Peyer's patch (tissue), 4 donors: ENCODE results near the gene IL34.

Experiments
- POLR2A ChIP-seq, 2 donors: fragments of 450-650 bp; IDR thresholded peaks; one replicate each; pipeline ENCODE4 v1.5.1; 2017; ENCODE audit warnings: antibody characterized with exemption in 2 of 2, mild to moderate bottlenecking in 2 of 2, moderate library complexity in 2 of 2
- TF ChIP-seq, protein P1 (sequence below), 6 experiments: fragments of 450-650 bp in 4 of 6; fragments of 200-600 bp in 2 of 6; sonication (generic) in 1 of 6; IDR thresholded peaks; one replicate each; pipeline ENCODE4 v1.5.1; 2017 to 2019; ENCODE audit warnings: antibody characterized with exemption in 6 of 6, mild to moderate bottlenecking in 3 of 6, moderate library complexity in 1 of 6

DNA sequence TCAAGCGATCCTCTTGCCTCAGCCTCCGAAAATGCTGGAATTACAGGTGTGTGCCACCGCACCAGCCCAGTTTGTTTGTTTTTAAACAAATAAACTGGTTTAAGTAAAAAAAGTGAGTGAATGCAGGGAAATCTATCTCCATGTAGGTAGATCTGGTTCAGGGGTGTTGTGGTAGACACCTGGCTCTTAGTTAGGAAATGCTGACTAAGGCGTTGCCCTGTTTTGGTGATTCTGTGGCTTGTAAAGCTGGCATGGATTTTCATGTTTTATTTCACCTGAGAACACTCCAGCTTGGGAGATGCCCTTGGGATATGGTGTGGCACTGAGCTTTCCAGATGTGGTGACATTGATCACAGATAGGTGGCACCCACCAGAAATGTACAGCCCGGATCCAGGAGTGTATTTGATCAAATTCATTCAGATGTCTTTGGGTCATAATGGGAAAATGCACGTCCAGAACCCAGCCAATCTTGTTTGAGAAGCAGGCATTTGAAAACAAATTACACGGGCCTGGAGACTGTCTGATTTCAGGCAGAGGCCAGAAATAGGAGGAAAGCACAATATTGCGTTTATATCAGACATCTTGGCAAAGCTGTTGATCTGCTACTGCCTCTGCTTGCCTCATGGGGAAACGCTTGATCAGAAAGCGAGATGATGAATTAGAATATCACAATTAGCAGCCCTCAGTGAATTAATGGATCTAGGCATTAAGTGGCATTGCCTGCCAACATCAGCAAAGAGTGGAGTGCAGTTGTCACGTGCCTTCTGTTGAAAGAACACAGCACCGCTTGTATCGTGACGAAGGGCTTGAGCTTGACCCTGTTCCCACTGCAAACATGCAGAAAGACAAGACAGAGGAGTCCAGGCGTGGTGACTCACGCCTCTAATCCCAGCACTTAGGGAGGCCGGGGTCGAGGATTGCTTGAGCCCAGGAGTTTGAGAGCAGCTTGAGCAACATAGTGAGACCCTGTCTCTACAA, 7.3 kb upstream of the IL34 start:
- no peak for TF ChIP-seq POLR2A (IDR thresholded peaks at IDR 0.05)
- TF ChIP-seq, protein P1, sequence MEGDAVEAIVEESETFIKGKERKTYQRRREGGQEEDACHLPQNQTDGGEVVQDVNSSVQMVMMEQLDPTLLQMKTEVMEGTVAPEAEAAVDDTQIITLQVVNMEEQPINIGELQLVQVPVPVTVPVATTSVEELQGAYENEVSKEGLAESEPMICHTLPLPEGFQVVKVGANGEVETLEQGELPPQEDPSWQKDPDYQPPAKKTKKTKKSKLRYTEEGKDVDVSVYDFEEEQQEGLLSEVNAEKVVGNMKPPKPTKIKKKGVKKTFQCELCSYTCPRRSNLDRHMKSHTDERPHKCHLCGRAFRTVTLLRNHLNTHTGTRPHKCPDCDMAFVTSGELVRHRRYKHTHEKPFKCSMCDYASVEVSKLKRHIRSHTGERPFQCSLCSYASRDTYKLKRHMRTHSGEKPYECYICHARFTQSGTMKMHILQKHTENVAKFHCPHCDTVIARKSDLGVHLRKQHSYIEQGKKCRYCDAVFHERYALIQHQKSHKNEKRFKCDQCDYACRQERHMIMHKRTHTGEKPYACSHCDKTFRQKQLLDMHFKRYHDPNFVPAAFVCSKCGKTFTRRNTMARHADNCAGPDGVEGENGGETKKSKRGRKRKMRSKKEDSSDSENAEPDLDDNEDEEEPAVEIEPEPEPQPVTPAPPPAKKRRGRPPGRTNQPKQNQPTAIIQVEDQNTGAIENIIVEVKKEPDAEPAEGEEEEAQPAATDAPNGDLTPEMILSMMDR (IDR thresholded peaks at IDR 0.05), result no peak
